NCI-H82 (cell line): Measurements from ENCODE around the gene SSPN.

Experiments used
- DNase-seq: peaks from one replicate; lab custom pipeline; 2025; lab: John Stamatoyannopoulos, UW

Gene SSPN

DNA sequence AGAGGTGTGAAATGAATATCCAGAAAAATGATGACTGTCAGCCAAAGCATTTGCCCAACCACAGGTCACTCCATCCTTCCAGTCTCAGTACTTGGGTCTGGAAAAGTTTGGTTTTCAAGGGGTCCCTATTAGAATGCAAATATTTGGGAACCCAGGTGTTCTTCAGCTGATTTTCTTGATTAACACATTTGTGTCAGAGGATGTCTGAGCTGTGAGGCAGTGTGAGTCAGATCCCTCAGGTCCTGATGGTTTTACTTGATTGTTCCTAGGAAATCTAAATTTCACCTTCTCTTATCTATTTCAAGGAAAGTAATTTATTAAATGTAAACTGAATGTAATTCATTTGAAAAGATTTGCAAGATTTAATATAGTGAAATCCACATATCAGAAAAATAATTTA is 71.5 kb downstream of the SSPN start:
- no peak for DNase-seq

DNA sequence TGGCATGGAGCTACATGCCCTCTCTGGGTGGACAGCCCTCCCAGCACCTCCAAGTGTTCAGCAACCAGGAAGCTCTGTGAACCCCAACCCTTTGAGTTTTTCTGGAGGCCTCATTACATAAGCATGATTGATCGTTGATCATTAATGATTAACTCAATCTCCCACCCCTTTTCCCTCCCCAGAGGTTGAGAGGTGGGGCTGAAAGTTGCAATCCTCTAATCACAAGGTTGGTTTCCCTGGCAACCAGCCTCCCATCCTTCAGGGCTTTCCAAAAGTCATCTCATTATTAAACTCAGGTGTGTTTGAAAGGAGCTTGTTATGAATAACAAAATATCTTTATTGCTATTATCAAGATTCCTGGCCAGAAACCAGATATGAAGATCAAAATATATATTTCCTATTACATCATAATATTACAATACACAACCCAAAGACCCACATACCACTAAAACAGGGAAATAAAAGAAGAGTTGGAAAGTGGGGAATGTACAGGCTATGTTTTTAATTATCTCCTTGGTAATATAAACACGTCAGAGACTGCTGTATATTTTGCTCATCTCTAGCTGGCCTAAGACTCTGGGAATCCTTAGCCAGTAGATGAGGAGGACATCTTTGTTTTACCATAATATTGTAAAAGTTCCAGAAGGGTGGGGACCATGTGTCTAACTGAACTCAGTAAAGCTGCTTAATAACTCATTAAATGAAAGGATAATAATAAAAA is 73.6 kb downstream of the SSPN start:
- no peak for DNase-seq

DNA sequence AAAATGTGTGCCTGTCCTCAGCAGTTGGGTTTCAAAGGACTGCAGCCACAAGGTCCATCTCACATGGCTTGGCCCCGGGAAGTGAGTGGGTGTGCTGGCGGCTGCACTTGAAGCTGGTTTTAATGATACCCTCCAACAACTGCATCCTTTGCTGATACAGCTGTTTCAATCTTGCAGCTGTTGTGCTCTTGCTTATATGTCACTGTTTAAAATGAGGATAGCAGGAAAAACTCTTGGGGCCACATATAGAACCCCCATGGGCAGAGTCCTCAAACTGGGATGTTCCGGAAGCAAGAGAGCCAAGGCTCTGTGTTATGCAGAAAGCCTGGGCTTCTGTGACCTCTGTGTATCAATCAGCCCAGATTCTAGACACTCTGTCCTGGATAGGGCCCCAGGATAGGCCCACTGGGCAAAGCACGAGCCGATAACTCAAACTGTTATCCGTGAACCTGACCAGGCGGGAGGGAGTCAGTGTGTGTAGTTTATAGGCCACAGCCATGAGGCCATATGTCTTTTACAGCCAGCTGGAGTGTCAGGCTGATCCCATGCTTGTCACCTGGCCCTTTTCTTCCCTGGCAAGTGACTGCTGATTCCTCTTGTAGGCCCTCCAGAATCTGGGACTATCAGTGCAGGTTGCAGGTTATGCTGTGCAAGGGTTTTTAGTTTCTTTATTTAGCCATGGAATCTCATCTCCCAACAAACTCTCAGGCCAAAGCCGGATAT is 74.3 kb downstream of the SSPN start:
- peak; percentile 12 for DNase-seq

DNA sequence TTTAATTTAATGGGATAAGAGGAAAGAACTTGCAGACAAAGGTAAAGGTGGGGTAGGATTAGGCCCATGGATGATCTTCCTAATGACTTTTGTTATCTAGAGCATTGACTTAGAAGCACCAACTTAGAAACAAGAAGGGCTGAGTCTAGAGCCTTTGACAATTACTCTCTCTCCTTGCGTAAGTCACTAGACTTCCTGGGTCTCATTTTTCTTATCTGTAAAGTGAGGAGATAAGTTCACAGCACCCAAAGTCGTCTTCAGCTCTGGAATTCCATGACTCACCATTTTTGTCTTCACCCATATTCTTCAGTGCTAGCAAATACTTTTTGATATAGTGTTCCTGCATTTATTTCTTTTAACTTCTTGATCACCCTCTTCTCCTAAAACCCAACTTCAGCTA is 75.7 kb downstream of the SSPN start:
- DNase-seq, result no peak

DNA sequence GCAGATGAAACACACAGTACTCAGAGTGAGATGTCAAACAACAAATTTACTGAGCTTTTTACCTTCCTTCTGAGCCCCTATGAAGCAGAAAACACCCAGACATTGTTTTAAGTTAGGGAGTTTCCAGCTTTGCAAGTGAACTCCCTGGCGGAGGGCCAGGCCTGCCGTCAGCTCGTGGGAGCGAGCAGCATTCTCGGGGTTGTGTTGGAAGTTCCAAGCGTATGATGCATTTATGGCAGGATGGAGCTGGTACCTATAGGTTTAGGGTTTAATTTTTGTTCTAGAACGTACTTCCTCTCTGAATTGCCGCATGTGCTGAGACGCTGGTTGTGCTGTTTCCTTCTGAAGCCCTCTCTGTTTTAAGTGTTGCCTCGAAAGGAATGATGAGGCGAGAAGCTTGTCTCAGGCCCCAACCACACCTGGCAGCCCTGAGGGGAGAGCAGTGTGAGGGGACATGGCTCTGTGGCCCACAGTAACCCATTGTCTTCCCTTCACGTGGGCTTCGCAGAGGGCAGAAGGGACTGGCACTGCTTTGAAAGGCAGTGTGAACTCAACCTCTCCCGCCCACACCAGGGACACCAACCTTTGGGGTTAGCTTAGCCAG is 76.6 kb downstream of the SSPN start:
- DNase-seq, result no peak

DNA sequence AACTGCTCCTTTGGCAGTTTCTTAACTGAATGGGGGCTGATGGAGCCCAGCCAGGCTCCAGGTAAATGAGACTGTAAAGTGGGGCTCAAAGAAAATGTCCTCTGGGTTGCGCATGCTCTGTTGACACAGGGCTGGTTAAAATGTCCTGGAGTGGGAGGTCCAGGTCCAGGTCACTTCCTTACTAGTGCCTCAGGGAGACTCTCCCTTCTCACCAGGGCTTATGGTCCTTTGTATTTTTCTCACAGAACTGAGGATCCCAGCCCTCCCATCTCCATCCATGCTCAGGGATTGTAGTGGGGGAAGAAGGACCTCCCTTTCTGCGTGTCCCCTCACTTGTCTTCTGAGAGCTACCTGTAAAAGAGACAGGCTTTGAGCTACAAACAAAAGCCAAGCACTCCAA is 77.5 kb downstream of the SSPN start:
- DNase-seq, result no peak

DNA sequence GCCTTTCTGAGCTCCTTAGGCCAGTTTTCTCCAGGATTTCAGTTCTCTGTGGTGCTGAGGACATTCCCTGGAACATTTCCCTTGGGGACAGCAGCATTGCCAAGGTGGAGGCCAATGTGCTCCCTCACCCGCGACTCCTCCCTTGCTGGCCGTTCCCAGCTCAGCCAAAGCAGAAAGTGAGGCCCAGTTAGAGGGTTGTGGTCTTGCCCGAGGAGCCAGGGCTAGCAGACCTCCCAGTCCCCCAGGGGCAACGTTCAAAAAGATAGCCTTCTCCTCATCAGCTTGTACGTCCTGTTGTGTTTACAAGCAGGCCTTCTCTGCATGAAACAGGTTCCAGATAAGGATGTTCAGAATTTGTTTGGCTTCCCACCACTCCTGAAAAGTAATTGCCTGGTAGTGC is 78.4 kb downstream of the SSPN start:
- DNase-seq, result no peak

DNA sequence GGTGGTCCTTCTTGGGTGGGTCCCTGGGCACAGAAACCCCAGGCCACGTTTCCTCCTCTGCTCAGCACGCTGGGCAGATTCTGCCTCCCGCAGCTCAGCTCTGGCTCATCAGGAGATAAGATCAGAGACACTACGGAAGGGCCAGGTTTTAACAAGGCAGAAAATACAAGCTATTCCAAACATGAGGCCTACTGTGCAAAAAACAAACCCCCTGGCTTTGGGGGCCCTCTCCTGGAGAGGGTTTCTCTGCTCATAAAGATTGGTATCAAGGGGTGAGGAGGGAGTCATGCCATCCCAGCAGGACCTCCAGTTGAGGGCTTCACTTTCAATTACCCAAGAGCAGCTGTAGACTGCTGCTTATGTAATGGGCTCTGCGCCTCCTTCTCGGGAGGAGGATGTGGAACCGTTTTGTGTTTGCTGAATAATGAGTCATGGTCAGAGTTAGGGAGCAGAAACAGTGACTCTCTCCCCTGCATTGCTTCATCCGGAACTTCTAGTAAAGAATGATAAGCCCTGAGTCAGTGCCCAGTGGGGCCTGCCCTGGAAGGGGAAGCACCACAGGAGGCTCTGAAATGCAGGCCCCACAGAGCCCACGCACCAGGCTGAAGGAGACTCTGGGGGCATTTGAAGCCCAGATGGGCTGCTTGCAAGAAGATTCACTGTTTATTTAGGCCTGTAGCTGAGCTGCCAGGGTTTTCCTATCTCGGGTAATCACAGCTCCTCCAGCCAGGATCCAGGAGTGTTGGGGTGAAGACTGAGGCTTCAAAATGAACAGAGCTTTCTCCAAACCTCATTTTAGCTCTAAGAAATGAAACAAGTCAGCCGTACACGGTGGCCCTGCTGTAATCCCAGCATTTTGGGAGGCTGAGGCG is 79.3 kb downstream of the SSPN start:
- DNase-seq, result no peak

DNA sequence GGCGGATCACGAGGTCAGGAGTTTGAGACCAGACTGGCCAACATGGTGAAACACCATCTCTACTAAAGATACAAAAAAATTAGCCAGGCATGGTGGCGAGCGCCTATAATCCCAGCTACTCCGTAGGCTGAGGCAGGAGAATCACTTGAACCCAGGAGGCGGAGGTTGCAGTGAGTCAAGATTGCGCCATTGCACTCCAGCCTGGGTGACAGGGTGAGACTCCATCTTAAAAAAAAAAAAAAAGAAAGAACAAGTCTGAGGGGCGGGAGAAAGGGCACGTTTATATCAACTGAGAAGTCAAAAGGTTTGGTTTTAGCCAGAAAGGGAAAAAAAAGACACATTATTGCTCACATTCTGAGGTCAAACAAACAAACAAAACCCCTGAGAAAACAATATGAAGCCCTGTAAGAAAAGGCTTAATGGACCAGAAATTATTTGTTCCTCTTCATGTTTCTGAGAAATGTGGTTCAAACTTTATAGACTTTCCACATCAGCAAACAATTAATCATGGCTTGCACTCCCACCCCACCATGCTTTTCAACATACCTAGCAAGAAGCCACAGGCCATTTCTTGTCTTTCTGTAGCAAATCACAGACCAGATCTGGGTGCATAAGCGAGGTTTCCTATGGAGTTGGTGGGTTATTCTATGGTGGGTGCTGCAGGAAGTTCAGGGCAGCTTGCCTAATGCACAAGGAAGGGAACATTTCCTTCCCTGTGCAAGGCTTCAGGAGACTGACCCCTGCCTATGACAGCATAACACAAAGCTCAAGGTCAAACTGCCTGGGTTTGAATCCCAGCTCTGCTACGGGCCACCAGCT is 80.1 kb downstream of the SSPN start:
- no peak for DNase-seq

DNA sequence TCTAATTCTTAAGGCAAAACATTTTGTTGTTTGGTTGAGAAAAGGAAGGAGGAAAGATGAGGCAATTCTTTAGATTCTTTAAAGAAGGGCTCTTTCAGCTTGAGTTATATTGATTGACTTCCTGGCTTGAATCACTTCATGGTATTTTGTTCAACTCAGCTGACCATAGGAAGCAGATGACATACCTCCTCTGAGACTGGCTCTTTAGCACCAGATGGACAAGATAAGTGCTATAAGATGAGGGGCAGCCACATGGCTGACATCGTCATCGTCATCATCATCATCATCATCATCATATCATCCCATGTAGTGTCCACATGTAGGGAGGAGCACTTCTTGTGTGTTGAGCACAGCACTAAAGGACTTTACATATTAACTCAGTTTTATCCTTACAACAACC is 81.3 kb downstream of the SSPN start:
- DNase-seq, result no peak

DNA sequence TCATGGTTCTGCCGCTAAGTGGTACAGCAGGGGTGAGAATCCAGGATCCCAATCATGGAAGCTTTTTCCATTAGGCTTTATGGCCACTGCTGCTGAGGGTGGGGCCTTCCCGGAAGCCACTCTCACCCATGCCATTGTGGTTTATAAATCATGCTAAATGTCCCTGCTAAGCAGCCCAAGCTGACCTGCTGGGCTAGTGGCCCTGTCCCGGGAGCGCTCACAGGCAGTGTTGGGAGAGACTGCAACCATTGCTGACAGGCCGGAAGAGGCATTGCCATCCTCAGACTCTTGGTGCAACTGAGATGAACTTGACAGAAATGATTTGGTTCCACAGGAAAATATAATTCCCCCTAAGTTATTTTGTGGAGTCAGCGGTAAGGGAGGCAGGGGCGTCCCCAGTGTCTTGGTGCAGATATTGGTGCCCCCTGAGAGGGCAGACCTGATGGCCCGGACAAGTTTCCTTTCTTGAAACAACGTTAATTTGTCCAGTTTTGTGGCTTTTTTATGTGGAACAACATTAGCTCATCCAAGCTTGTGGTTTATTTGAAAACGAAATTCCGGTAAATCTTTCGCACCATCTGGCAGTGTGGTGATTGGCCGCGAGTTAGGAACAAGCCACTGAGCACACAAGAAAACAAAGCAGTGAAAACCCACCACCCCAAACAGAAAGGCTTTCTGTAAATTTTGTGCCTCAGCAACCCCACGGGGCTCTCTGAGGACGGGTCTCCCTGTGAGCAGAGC is 82.3 kb downstream of the SSPN start:
- no peak for DNase-seq

DNA sequence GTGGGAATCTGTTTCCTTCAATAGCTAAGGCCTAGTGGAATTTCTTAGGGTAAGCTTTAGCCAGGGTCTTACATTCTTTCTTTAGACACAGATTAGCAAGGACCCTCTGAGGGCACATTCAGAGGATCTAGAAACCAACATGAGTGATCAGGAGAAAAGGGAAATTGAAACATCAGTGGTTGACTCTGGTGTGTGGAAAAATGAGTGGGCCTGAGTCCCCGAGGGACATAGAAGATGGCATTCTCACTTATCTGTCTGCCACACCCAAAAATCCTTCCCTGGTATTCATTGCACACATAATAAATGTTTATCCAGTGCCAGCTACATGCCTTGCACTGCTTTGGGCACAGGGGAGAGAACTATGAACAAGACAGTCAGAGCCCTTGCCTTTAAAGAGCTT is 82.9 kb downstream of the SSPN start:
- no peak for DNase-seq

DNA sequence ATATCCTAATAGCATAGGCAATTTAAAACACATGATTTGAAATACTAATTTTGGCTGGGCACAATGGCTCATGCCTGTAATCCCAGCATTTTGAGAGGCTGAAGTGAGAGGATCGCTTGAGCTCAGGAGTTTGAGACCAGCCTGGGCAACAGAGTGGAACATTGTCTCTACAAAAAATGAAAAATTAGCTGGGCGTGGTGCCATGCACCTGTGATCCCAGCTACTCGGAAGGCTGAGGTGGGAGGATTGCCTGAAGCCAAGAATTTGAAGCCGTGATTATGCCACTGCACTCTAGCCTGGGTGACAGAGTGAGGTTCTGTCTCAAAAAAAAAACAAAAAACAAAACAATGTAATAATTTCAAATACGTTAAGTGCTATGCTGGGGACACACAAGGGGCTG is 83.3 kb downstream of the SSPN start:
- no peak for DNase-seq

DNA sequence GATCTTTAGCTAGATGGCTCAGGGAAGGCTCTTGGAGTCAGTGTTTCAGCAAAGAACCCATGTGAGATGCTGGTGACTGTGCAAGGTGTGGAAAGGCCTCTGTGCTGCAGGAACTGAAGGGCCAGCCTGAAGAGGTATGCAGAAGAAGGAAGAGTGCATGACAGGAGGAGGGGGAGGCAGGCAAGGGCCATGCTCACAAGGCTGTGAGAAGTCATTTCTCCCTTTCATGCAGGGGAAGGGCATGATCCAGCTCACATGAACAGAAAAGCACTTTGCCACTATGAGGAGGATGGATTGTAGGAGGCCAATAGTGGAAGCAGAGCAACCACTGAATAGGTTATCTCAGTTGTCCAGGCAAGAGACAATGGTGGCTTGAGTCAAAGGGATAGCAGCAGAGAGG is 83.7 kb downstream of the SSPN start:
- no peak for DNase-seq

DNA sequence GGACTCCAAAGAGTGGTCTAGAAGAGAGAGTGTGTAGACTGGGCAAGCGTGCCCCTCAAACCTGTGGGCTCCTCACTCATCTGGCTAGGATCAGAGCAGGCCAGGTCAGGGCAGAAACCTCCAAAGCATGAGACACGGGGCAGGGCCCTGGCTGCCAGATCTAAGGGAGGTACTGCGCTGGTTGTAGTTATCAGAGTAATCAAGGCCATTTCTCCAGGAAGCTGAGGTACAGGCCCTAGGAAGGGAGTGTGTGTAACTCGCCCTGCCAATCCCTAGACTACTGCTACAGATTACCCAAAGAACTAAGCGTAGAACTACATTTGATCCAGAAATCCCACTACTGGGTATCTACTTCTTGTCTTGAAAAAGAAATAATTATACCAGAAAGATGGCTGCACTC is 84.5 kb downstream of the SSPN start:
- no peak for DNase-seq

DNA sequence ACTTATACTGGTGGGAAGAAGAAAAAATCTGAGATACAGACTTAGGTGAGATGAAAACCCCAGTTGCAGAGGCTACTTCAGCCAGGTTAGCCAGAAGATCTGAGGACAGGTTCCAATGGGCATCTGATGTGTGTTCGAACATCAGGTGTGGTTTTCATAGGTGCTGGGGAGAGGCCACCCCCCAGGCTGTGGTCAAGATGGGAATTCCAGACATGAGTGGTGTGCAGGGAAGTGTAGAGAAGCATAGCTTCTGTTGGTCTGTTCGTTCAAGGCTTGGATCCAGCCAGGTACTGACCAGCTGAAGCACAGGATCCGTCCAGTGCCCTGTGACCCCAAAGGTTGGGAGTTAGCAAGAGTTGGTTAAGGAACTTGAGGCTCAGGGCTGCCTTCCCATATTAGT is 85.5 kb downstream of the SSPN start:
- DNase-seq, result no peak

DNA sequence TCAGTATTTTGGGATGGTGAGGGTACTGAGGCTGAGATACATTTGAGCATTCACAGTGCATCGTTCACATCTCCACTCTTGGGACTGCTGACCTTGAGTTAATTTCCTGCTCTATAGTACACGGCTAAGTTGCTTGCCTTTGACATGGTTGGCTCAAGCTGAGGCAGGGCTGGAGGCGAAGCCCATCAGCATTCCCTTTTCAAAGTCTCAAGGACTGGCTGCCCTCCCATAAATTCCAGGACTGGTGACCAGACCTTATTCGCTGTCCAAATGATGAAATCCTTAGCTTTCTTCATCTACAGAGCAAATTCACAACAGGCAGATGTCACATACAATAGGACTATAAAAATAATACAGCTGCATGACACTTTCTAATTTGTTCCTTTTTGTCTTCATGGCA is 85.9 kb downstream of the SSPN start:
- DNase-seq, result no peak

DNA sequence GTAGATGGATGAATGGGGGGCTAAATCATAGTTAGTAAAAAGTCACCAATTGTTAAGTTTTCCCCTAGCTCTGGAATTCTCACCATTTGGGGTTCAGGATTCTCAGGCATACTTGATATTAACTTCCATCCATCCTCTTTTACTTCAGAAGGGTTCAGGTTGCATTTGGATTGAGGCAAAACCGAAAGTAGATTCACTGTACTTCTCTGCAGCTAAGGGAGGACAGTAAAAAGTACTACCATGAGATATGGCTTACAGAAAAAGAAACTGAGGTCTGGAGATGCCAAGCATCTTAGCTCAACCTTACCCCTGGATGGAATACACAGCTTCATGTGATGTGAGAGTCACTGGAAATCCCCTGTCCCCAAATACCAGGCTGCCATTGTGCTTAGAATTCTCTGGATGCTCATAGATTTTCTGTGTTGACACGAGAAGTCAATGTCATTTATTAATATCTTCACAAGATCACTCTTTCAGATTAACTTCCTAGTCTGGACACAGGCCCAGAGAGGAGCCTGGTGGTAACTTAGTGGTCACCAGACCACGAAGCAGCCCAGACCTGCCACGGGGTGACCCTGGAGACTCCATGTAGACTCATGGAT is 87.1 kb downstream of the SSPN start:
- no peak for DNase-seq

DNA sequence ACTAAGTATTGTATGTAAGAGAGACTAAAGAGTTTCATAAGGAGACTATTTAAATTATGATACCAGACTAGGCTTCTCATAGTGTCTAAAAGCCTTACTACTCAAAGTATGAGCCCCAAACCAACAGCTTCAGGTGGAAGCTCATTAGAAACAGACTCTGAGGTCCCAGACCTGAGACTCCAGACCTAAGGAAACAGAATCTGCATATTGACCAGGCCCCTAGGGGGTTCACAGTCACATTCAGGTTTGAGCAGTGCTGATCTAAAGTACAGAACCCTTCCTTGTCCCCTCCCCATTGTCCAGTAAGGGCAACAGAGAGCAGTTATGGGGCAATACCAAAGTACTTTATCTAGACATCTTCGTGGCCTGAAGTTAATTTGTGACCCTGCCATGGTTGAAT is 87.7 kb downstream of the SSPN start:
- no peak for DNase-seq

DNA sequence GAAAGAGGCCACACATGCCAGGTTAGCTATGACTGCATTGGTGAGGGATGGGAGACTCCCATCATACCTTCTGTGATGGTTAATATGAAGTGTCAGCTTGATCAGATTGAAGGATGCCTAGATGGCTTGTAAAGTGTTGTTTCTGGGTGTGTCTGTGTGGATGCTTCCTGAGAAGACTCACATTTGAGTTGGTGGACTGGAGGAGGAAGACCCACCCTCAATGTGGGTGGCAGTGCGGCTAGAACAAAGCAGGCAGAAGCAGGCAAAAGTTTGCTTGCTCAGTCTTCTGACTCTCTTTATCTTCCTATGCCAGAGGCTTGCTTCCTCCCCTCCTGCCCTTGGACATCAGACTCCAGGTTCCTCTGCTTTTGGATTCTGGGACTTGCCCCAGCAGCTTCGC is 88.2 kb downstream of the SSPN start:
- DNase-seq, result no peak

DNA sequence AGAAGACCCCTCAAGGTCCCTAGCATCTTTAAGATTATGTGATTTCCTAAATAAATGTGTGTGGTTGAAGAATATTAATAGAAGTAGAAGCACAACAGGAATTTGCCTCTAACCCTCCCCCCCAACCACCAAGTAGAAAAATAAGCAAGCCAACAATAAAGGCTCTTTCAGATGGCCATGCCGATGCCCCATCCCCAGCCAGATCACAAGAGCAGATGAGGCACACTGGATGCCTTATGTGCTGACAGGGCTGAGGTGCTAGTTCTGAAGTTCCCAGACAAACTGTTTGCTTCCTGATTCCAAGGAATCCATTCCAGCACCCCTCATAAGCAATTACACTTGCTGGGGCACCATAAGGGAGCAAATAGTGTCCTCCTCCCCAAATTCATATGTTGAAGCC is 90.0 kb downstream of the SSPN start:
- no peak for DNase-seq
